ENCODE results near the gene SSC5D.

- TF ChIP-seq POLR2AphosphoS5 (IDR thresholded peaks at IDR 0.05; ENCODE audit: low read depth, low read length) (no peak), POLR2A (IDR thresholded peaks at IDR 0.05; ENCODE audit: low read depth, low read length) (no peak), TAF1 (IDR thresholded peaks at IDR 0.05; ENCODE audit: borderline replicate concordance, low read depth, low read length) (no peak)
These were observed 33.4 kb upstream of the SSC5D start for GRCh38 chr19:55454787-55455243.
